ENCODE results near the gene KREMEN2.

DNA sequence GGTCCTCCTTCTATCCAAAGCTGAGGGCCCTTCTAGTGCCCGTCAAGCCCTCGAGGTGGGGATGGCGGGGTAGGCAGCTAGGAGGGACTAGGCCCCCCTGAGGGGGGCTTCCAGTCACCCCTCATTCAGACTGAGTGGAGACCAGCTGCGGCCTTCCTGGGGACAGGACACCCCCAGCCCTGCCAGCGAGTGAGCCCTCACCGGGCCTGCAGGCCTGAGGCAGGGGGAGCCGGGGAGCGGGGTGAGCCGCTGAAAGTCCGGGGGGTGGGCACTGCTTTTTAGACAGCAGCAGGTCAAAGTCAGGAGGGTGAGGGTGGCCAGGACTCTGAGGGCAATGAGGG is 8.7 kb upstream of the KREMEN2 start:
- TF ChIP-seq, protein P1, sequence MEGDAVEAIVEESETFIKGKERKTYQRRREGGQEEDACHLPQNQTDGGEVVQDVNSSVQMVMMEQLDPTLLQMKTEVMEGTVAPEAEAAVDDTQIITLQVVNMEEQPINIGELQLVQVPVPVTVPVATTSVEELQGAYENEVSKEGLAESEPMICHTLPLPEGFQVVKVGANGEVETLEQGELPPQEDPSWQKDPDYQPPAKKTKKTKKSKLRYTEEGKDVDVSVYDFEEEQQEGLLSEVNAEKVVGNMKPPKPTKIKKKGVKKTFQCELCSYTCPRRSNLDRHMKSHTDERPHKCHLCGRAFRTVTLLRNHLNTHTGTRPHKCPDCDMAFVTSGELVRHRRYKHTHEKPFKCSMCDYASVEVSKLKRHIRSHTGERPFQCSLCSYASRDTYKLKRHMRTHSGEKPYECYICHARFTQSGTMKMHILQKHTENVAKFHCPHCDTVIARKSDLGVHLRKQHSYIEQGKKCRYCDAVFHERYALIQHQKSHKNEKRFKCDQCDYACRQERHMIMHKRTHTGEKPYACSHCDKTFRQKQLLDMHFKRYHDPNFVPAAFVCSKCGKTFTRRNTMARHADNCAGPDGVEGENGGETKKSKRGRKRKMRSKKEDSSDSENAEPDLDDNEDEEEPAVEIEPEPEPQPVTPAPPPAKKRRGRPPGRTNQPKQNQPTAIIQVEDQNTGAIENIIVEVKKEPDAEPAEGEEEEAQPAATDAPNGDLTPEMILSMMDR (IDR thresholded peaks at IDR 0.05; ENCODE audit: low read depth, low read length), result no peak
- TF ChIP-seq EZH2phosphoT487 (IDR thresholded peaks at IDR 0.05; ENCODE audit: low read depth), result no peak
